MM.1S (cell line): ENCODE measurements around the gene TANC1.

Experiments
- CTCF ChIP-seq: fragments of 300-600 bp; sonication (generic); IDR thresholded peaks from 2 replicates; pipeline ENCODE4 v1.5.1; 2016; ENCODE audit warnings: antibody characterized with exemption, low read length, mixed read lengths
- EZH2 ChIP-seq: fragments of 300-600 bp; sonication (generic); optimal IDR thresholded peaks from 2 replicates; pipeline ENCODE3; 2017; ENCODE audit warnings: low read depth, mild to moderate bottlenecking, antibody characterized with exemption, low read length, mixed read lengths
- EZH2phosphoT487 ChIP-seq: fragments of 300-600 bp; sonication (generic); IDR thresholded peaks from 2 replicates; pipeline ENCODE4 v1.6.1; 2018; ENCODE audit warnings: antibody characterized with exemption, low read length

- no peak for TF ChIP-seq CTCF
- no peak for TF ChIP-seq EZH2
- TF ChIP-seq EZH2phosphoT487: no peak
Observed at GRCh38 chr2:159090514-159091201, 122.2 kb downstream of the TANC1 start.
